ENCODE data around the gene NPL.

GRCh38 chr1:182850319-182850718 lies 60.7 kb downstream of the NPL start:
- TF ChIP-seq ZNF530 (CRISPR knock-in tag; IDR thresholded peaks at IDR 0.05; ENCODE audit: low read depth) (no peak), ASH2L (IDR thresholded peaks at IDR 0.05; ENCODE audit: insufficient read length, low read depth, low read length) (no peak), JUNB (CRISPR knock-in tag; IDR thresholded peaks at IDR 0.05; ENCODE audit: borderline replicate concordance) (no peak), ZNF652 (CRISPR knock-in tag; IDR thresholded peaks at IDR 0.05; ENCODE audit: borderline replicate concordance, low read depth) (no peak), ZSCAN5A (CRISPR knock-in tag; IDR thresholded peaks at IDR 0.05; ENCODE audit: borderline replicate concordance) (no peak), STAT5B (CRISPR knock-in tag; IDR thresholded peaks at IDR 0.05) (no peak), ZNF709 (CRISPR knock-in tag; IDR thresholded peaks at IDR 0.05) (no peak), SNAI1 (CRISPR knock-in tag; IDR thresholded peaks at IDR 0.05; ENCODE audit: borderline replicate concordance) (no peak), CTCF (CRISPR knock-in tag; IDR thresholded peaks at IDR 0.05) (no peak)

Measured in HepG2 (cell line).